Stimulated activated CD4-positive, alpha-beta T cell treated with anti-CD3 and anti-CD28 coated beads, TNF-alpha, amount 100 ng/mL, for 24 hours (primary cell): ENCODE results near the gene FCN2.

Source experiments
- DNase-seq, 3 experiments: peaks; one replicate each; pipeline ENCODE4 v3.0.0-alpha.2; 2020; ENCODE audit warnings: low read depth in 3 of 3

FCN2 gene

DNA sequence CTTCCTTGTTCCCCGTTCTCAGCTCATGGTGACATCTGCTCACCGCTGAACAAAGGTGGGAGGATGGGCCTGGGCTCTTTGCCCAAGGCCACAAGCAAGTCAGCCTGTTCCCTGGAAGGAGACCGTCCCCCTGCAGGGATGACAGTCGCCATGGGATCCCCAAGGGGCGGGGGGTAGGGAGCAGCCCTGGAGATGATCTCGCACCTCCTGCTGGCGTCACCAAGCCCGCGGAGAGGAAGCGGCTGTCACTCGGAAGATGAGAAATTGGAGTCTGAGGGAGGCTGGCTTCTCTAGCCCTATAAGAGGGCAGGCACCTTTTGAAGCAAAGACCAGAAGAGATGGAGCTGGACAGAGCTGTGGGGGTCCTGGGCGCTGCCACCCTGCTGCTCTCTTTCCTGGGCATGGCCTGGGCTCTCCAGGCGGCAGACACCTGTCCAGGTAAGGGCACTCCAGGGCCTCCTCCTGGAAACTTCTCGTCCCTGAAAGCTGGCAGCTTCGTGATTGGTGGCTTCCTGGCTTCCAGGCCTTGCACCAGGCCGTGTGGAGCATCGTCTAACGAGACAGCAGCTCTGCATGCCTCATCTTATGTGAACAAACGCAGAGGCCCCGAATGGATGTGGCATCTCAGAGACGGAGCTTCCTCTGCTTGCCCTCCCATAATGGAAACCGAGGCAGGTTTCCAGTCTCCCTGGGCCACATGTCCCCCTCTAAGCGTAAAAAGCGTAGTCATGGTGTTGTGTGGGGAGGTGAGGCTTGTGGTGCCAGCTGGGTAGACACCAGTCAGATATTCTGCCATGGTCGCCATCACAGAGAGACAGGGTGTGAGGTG lies at the start of gene FCN2:
FCN2 (plus strand) TSS at position 327 of the 829 bp plus-strand sequence; CDS start at position 339, 12 bp downstream.
- DNase-seq, result no peak

GRCh38 chr9:134830926-134831720 lies 49.5 kb upstream of the FCN2 start:
- DNase-seq, result no peak

- DNase-seq, result no peak
Observed at GRCh38 chr9:134832471-134832870, 48.1 kb upstream of the FCN2 start.

DNA sequence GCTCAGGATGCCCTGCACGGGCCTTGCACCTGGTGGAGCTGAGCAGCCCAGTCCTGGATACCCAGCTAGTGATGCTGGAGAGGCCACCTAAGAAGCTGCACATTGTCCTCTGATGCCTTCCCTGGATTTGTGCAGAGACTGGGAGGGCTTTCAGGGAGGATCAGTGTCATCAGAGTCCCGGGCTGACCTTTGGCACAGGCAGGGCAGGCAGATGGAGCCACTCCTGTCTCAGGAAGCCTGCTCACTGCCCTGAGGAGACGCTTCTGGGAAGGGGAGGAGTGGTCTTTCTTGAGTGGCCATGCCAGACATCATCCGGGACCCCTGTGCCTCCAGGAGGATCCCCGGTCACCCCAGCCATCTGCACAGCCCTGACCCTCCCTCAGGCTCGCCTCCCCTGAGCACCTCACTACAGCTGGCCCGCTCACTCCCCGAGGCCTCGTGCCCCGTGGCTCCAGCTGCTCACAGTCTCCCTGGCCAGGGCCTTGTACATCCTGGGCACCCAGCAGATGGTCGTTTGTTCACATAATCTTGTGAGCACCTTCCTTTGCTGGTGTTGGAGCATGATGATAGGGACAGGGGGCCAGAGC lies 47.2 kb upstream of the FCN2 start:
- no peak for DNase-seq

DNA sequence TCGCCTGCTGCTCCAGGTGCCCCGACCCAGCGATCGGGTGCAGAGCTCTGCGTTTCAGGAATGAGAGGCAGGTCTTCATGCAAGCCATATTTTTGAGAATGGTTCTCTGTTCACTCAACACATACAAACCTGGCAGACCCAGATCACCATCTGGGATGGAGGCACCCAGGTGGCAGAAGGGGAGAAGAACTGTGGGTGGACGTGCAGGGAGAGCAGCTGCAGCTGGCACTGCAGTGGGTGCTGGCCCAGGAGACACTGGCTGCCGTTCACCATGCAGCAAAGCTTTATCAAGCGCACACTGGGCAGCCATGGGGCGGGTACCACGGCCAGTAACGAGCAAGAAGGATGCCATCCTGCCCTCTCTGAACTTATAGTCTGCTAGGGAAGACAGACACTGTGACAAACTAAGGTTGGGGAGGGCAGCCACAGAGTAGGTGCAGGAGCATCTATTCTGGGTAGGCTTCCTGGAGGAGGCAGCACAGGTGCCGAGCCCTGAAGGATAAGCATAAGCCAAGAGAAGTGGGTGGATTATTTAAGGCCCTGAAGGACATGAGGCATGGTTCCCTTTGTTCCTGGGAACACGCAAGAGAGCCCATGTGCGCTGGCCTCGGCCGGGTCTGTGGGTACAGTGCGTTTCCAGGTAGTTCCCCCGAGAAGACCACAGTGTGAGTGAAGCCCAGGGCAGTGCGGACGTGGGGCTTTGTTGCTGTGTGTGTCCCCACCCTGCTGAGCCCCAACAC lies 46.2 kb upstream of the FCN2 start:
- DNase-seq, result no peak

- no peak for DNase-seq
Observed at GRCh38 chr9:134834957-134835419, 45.6 kb upstream of the FCN2 start.

GRCh38 chr9:134835448-134835847 lies 45.2 kb upstream of the FCN2 start:
- no peak for DNase-seq

GRCh38 chr9:134835987-134836386 lies 44.6 kb upstream of the FCN2 start:
- DNase-seq, result no peak

GRCh38 chr9:134836406-134836970 lies 44.1 kb upstream of the FCN2 start:
- no peak for DNase-seq

DNA sequence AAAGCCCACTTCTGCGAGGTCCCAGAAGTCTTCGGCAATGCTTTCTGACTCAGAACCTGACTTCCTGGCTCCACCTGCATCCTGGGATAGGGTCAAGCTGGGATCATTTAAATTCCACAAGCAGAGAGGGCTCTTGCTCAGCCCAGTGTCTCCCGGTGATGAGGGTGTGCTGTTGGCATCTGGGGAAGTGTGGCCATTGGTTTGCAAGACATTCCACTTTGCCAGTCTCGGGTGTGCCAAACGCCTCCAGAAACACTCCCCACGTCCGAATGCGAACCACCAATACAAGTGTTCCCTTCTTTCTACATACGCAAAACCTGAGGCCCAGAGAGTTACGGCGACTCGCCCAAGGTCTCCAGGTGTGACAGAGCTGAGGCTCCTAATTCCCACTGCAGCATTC lies 43.1 kb upstream of the FCN2 start:
- no peak for DNase-seq

- DNase-seq, result no peak
Observed at GRCh38 chr9:134838651-134839454, 41.8 kb upstream of the FCN2 start.

- DNase-seq, result no peak
Observed at GRCh38 chr9:134839455-134840125, 41.0 kb upstream of the FCN2 start.

- DNase-seq, result no peak
Observed at GRCh38 chr9:134840511-134840910, 40.1 kb upstream of the FCN2 start.

DNA sequence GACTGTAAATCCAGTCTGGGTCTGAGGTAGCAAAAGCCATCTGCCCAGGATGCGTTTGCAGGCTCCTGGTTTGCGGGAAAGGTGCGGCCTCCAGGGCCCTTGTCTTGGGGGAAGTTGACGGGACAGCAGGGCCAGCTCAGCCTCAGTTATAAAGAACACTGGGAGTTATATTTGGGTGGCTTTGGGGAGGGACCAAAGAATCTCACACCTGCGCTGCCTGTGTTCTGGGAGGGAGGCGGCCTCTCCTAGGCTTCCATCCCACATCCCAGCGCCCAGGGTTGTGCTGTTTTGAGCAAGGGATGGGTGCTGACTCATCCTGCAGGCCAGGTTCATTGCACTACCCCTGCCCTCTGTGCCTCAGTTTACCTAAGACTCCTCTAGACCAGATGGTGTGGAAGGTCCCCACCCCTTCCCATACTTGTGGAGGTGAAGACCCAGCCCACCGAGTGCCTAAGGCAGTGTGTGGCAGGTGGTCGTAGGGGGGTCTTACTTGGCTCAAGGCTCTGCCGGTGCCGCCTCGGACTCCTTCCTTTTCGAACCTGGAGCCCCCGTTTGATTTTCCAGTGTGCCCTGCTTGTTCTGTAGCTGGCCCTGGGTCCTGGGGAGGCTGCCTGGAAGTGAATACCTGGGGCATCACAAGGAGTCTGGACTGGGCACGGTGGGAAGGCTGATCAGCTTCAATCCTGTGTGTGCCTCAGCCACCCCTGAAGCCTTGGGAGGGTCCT lies 39.3 kb upstream of the FCN2 start:
- no peak for DNase-seq

DNA sequence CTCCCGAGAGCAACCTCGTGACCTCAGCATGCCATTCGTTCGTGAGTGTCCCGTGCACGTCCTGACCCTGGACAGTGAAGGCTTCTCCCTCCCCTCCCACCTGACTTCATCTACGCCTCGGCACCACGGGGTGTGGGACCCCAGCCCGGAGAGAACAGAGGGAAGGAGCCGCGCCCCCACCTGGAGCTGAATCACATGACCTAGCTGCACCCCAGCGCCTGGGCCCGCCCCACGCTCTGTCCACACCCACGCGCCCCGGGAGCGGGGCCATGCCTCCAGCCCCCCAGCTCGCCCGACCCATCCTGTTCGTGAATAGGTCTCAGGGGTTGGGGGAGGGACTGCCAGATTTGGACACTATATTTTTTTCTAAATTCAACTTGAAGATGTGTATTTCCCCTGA lies 38.3 kb upstream of the FCN2 start:
- DNase-seq, result no peak

DNA sequence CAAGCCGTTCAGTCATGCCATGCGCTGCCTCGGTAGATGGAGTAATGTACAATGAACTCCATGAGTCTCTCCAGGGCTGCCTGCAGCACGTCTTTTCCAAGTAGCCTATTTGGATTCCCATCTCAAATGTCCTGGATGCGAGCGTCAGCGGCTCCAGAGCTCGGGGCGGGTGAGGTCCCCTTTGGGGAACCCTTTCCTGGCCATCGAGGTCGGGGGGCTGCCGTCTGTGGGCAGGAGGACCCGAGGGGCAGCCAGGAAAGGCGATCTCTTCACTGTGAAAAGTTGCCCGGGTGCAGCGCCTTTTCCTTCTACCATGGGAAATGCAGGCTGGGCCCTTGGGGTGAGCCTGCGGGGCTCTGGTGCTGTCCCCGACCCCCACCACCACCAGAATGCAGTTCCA lies 36.9 kb upstream of the FCN2 start:
- no peak for DNase-seq

DNA sequence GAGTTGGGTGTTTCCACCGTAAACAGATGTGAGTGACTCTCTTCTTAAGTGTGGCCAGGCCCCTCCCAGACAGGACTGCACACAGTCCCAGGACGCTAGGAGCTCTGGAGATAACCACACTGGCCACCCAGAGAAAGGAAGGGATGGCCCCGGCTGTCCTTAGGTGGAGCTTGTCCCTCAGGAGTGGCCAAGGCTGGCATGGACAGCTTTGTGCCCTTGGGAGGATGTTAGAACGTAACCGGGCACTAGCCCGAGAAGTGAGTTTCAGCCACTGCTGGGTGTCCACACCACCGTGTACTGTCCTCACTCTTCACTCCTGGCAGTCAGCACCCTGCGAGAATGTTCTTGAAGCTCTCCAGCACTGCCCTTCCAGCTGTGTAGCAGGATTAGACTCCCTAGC lies 35.8 kb upstream of the FCN2 start:
- no peak for DNase-seq

- DNase-seq, result no peak
Observed at GRCh38 chr9:134846187-134846586, 34.4 kb upstream of the FCN2 start.

DNA sequence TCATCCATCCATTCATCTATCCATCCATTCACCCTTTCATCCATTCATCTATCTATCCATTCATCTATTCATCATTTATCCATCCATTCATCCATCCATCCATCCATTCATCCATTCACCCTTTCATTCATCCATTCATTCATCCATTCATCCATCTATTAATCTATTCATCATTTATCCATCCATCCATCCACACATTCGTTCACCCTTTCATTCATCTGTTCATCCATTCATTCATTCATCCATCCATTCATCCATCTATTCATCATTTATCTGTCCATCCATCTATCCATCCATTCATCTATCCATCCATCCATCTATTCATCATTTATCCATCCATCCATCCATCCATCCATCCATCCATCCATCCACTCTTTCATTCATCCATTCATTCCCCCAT lies 33.9 kb upstream of the FCN2 start:
- DNase-seq, result no peak
